HCT116 (cell line): ENCODE data around the gene CCM2. TPM values are rescaled to one million over a fixed set of nuclear protein-coding genes. Genes with fewer than 3 reads are reported as not detected.

Source experiments
- ATAC-seq: fragments of 200-7000 bp; cut with Tn5 transposase; 2 replicates; pipeline ENCODE4 v1.9.1; 2020; ENCODE audit warnings: mild to moderate bottlenecking, moderate library complexity
- BruUV-seq: library from RNA; stranded (reverse); fragments of 400-500 nt; replicated peaks from 2 replicates; lab custom pipeline; 2021; lab: Mats Ljungman, UMichigan
- CTCF ChIA-PET: fragments of 300-600 bp; sonication (Branson Sonifier 250); formaldehyde crosslinking; loops from one replicate; lab custom pipeline; 2021; ENCODE audit warnings: antibody characterized with exemption; lab: Charles Lee
- POLR2A ChIA-PET: fragments of 300-600, 350-600 bp; sonication (Branson Sonifier 250); formaldehyde crosslinking; loops from one replicate; lab custom pipeline; 2021; ENCODE audit warnings: antibody characterized with exemption; lab: Charles Lee
- RAD21 ChIA-PET, 2 experiments: fragments of 300-600 bp; sonication (Branson Sonifier 250); formaldehyde crosslinking; loops; one replicate each; lab custom pipeline; 2023; ENCODE audit warnings: low total read pairs in 2 of 2; ENCODE audit not compliant: uncharacterized antibody in 2 of 2, unreplicated experiment in 2 of 2, low non-redundant PET in 1 of 2; lab: Charles Lee
- DNase-seq: peaks from one replicate; pipeline ENCODE4 v3.0.0-alpha.2; 2010; ENCODE audit warnings: low read depth, low spot score
- H2AFZ ChIP-seq: fragments of 200-600 bp; shearing (Covaris generic), sonication (generic); 2 replicates; pipeline ENCODE4 v1.6.1; 2017; ENCODE audit warnings: low read depth, mixed run types, mixed read lengths, antibody characterized with exemption, low read length; ENCODE audit not compliant: poor library complexity, severe bottlenecking
- H3K27ac ChIP-seq: 2 replicates; pipeline ENCODE4 v1.5.1; 2012; ENCODE audit warnings: low read depth, low read length
- H3K27me3 ChIP-seq: fragments of 200-600 bp; sonication (generic); 2 replicates; pipeline ENCODE4 v1.6.1; 2016; ENCODE audit warnings: mixed run types, low read length, mixed read lengths; ENCODE audit not compliant: insufficient read depth
- H3K36me3 ChIP-seq, 2 experiments: fragments of 200-500 bp in 1 of 2; fragments of 200-600 bp in 1 of 2; sonication (Bioruptor generic) in 1 of 2; sonication (generic) in 1 of 2; 2 replicates each; pipeline versions ENCODE4 v1.5.1 to v1.6.1; 2014 to 2016; ENCODE audit warnings: low read length in 2 of 2, inconsistent platforms in 1 of 2, mixed read lengths in 1 of 2, mixed run types in 1 of 2; ENCODE audit not compliant: insufficient read depth in 2 of 2, control insufficient read depth in 1 of 2
- H3K4me1 ChIP-seq, 2 experiments: fragments of 200-600 bp in 1 of 2; sonication (generic) in 1 of 2; 2 replicates each; pipeline versions ENCODE4 v1.5.1 to v1.6.1; 2012 to 2017; ENCODE audit warnings: low read length in 2 of 2, inconsistent platforms in 1 of 2, mild to moderate bottlenecking in 1 of 2, mixed read lengths in 1 of 2, mixed run types in 1 of 2, moderate library complexity in 1 of 2; ENCODE audit not compliant: insufficient read depth in 2 of 2, control insufficient read depth in 1 of 2
- H3K4me2 ChIP-seq: fragments of 200-600 bp; sonication (generic); 2 replicates; pipeline ENCODE4 v1.6.1; 2017; ENCODE audit warnings: mixed run types, low read length, mixed read lengths
- H3K4me3 ChIP-seq, 2 experiments: fragments of 200-600 bp in 1 of 2; sonication (generic) in 1 of 2; replicated peaks in 1 of 2; 2 replicates each; pipeline ENCODE4 v1.5.1; 2011 to 2016; ENCODE audit warnings: low read length in 2 of 2, control low read depth in 1 of 2, low read depth in 1 of 2, mild to moderate bottlenecking in 1 of 2, mixed read lengths in 1 of 2, mixed run types in 1 of 2
- H3K79me2 ChIP-seq: fragments of 200-600 bp; sonication (generic); 2 replicates; pipeline ENCODE4 v1.6.1; 2017; ENCODE audit warnings: mild to moderate bottlenecking, mixed run types, low read length, moderate library complexity, mixed read lengths; ENCODE audit not compliant: insufficient read depth
- H3K9ac ChIP-seq: fragments of 200-600 bp; sonication (generic); 2 replicates; pipeline ENCODE4 v1.6.1; 2016; ENCODE audit warnings: low read length, mixed read lengths
- H3K9me2 ChIP-seq: fragments of 200-600 bp; sonication (generic), shearing (Covaris generic); 2 replicates; pipeline ENCODE4 v1.6.1; 2017; ENCODE audit warnings: mixed run types, mild to moderate bottlenecking, moderate library complexity; ENCODE audit not compliant: insufficient read depth
- H3K9me3 ChIP-seq, 2 experiments: fragments of 200-500 bp in 1 of 2; fragments of 200-600 bp in 1 of 2; sonication (Bioruptor generic) in 1 of 2; sonication (generic) in 1 of 2; 2 replicates each; pipeline ENCODE4 v1.6.1; 2014 to 2017; ENCODE audit warnings: low read length in 2 of 2, mixed read lengths in 2 of 2, inconsistent platforms in 1 of 2, low read depth in 1 of 2, mild to moderate bottlenecking in 1 of 2, mixed run types in 1 of 2, moderate library complexity in 1 of 2; ENCODE audit not compliant: control insufficient read depth in 1 of 2, insufficient read depth in 1 of 2
- H4K20me1 ChIP-seq: fragments of 200-600 bp; sonication (generic), shearing (Covaris generic); 2 replicates; pipeline ENCODE4 v1.6.1; 2017; ENCODE audit warnings: mixed run types, mild to moderate bottlenecking, moderate library complexity; ENCODE audit not compliant: insufficient read depth
- CBX3 ChIP-seq: IDR thresholded peaks from 2 replicates; pipeline ENCODE4 v1.6.1; 2012; ENCODE audit warnings: low read depth
- EGR1 ChIP-seq: IDR thresholded peaks from 2 replicates; pipeline ENCODE4 v1.6.1; 2012; ENCODE audit warnings: low read depth
- ELF1 ChIP-seq: IDR thresholded peaks from 2 replicates; pipeline ENCODE4 v1.6.1; 2012; ENCODE audit warnings: low read depth, borderline replicate concordance
- EZH2 ChIP-seq: fragments of 200-600 bp; sonication (generic); IDR thresholded peaks from 2 replicates; pipeline ENCODE4 v1.6.1; 2017; ENCODE audit warnings: antibody characterized with exemption, mixed run types
- JUND ChIP-seq: IDR thresholded peaks from 2 replicates; pipeline ENCODE4 v1.6.1; 2012
- MAX ChIP-seq: IDR thresholded peaks from 2 replicates; pipeline ENCODE4 v1.6.1; 2012
- REST ChIP-seq: IDR thresholded peaks from 2 replicates; pipeline ENCODE4 v1.6.1; 2012; ENCODE audit warnings: low read depth
- SIN3A ChIP-seq: IDR thresholded peaks from 2 replicates; pipeline ENCODE4 v1.6.1; 2012; ENCODE audit warnings: low read depth
- SP1 ChIP-seq: IDR thresholded peaks from 2 replicates; pipeline ENCODE4 v1.6.1; 2012; ENCODE audit warnings: low read depth
- SRF ChIP-seq: IDR thresholded peaks from 2 replicates; pipeline ENCODE4 v1.6.1; 2012; ENCODE audit warnings: low read depth
- YY1 ChIP-seq: IDR thresholded peaks from 2 replicates; pipeline ENCODE4 v1.6.1; 2011; ENCODE audit warnings: low read length, low read depth, moderate library complexity, mild to moderate bottlenecking; ENCODE audit not compliant: insufficient replicate concordance; ENCODE audit errors: extremely low read depth
- ZBTB33 ChIP-seq: IDR thresholded peaks from 2 replicates; pipeline ENCODE4 v1.6.1; 2011; ENCODE audit warnings: mild to moderate bottlenecking, low read length, moderate library complexity; ENCODE audit not compliant: insufficient replicate concordance; ENCODE audit errors: extremely low read depth
- ZNF274 ChIP-seq: fragments of 200-500 bp; sonication (Bioruptor generic); IDR thresholded peaks from 2 replicates; pipeline ENCODE4 v1.6.1; 2014; ENCODE audit warnings: mild to moderate bottlenecking, low read depth, low read length, inconsistent platforms
- intact Hi-C: fragments of 100-400 bp; cut with micrococcal nuclease; formaldehyde crosslinking; loops from 2 replicates; pipeline ENCODE4 v1.10.0; 2022
- total RNA-seq: library from RNA; stranded (reverse); gene quantifications from one replicate; pipeline ENCODE4 v1.2.1, GENCODE V29; 2021; ENCODE audit not compliant: unreplicated experiment
- TF ChIP-seq, protein P1 (sequence below), 3 experiments: fragments of 200-600 bp in 1 of 3; sonication (generic) in 1 of 3; IDR thresholded peaks in 2 of 3; conservative IDR thresholded peaks in 1 of 3; 2 replicates each; pipeline ENCODE4 v1.5.1; 2012 to 2017; ENCODE audit warnings: low read depth in 2 of 3, low read length in 2 of 3, antibody characterized with exemption in 1 of 3, borderline replicate concordance in 1 of 3, control low read depth in 1 of 3, mild to moderate bottlenecking in 1 of 3, mixed read lengths in 1 of 3, mixed run types in 1 of 3, moderate library complexity in 1 of 3; ENCODE audit not compliant: insufficient read depth in 1 of 3

The CCM2 gene
- total RNA-seq, 1 experiment from 2014 or later: 34.4 TPM

- Histone ChIP-seq H3K4me1 (peaks cover 0 to 20% of the 10 kb centered on the region in 2 experiments; a peak in 2 of 4 replicates), H4K20me1 (peaks cover 17% of the 10 kb centered on the region; the same call in 1 of the 2 replicates), H3K36me3 (peaks cover 25 to 29% of the 10 kb centered on the region in 2 experiments), H3K9me3 (no peaks in the 10 kb centered on the region), H3K4me3 (no peak overlapping the region), H2AFZ (no peak overlapping the region), H3K9ac (no peak overlapping the region), H3K9me2 (no peaks in the 10 kb centered on the region), H3K27ac (no peak overlapping the region), H3K79me2 (peaks cover 21% of the 10 kb centered on the region), H3K27me3 (no peaks in the 10 kb centered on the region), H3K4me2 (no peak overlapping the region)
- no peak; the same call in 1 of the 2 replicates for ATAC-seq
- TF ChIP-seq EZH2 (no peak), ELF1 (no peak), SP1 (no peak), EGR1 (no peak), JUND (no peak), ZBTB33 (no peak), SIN3A (no peak), SRF (no peak), REST (no peak), YY1 (no peak), ZNF274 (no peak), CBX3 (no peak), MAX (no peak)
- TF ChIP-seq, protein P1, sequence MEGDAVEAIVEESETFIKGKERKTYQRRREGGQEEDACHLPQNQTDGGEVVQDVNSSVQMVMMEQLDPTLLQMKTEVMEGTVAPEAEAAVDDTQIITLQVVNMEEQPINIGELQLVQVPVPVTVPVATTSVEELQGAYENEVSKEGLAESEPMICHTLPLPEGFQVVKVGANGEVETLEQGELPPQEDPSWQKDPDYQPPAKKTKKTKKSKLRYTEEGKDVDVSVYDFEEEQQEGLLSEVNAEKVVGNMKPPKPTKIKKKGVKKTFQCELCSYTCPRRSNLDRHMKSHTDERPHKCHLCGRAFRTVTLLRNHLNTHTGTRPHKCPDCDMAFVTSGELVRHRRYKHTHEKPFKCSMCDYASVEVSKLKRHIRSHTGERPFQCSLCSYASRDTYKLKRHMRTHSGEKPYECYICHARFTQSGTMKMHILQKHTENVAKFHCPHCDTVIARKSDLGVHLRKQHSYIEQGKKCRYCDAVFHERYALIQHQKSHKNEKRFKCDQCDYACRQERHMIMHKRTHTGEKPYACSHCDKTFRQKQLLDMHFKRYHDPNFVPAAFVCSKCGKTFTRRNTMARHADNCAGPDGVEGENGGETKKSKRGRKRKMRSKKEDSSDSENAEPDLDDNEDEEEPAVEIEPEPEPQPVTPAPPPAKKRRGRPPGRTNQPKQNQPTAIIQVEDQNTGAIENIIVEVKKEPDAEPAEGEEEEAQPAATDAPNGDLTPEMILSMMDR (IDR thresholded peaks at IDR 0.05 in 2 of 3, conservative IDR thresholded peaks at IDR 0.05 in 1 of 3; ENCODE audit: borderline replicate concordance in 1 of 3, insufficient read depth in 1 of 3, low read depth in 2 of 3, low read length in 2 of 3): no peak
- RAD21 ChIA-PET: no interaction called here
- intact Hi-C loops: no loop called here
- no peak for DNase-seq
- no TSS peak for BruUV-seq
- CTCF ChIA-PET: interaction anchor here (1.0 kb wide), 1 partner anchor 156 kb away, joined by 3 read pairs; no protein-coding TSS in a partner anchor
- POLR2A ChIA-PET: no interaction called here
These were observed 20.3 kb upstream of the CCM2 start for GRCh38 chr7:44979481-44980392.
